ENCODE data around the gene KIDINS220.

The KIDINS220 gene

GRCh38 chr2:8714283-8714682 lies 123.1 kb downstream of the KIDINS220 start:
- TF ChIP-seq CTCF (IDR thresholded peaks at IDR 0.05; ENCODE audit: insufficient read depth, low read depth, low read length, missing control alignments): no peak
- DNase-seq (ENCODE audit: low read depth): no peak
- no peak overlapping the region for H3K4me3 ChIP-seq (ENCODE audit: low read depth, low read length)

- TF ChIP-seq CTCF (IDR thresholded peaks at IDR 0.05; ENCODE audit: insufficient read depth, low read depth, low read length, missing control alignments): no peak
- no peak for DNase-seq (ENCODE audit: low read depth)
- H3K4me3 ChIP-seq (ENCODE audit: low read depth, low read length): no peak overlapping the region
Measured at GRCh38 chr2:8710951-8711350, 126.5 kb downstream of the KIDINS220 start.

GRCh38 chr2:8709611-8710010 lies 127.8 kb downstream of the KIDINS220 start:
- no peak for TF ChIP-seq CTCF (IDR thresholded peaks at IDR 0.05; ENCODE audit: insufficient read depth, low read depth, low read length, missing control alignments)
- no peak for DNase-seq (ENCODE audit: low read depth)
- H3K4me3 ChIP-seq (ENCODE audit: low read depth, low read length): no peak overlapping the region

GRCh38 chr2:8704906-8705305 lies 132.5 kb downstream of the KIDINS220 start:
- no peak overlapping the region for H3K4me3 ChIP-seq (ENCODE audit: low read depth, low read length)
- no peak for DNase-seq (ENCODE audit: low read depth)
- no peak for TF ChIP-seq CTCF (IDR thresholded peaks at IDR 0.05; ENCODE audit: insufficient read depth, low read depth, low read length, missing control alignments)

GRCh38 chr2:8701681-8702379 lies 135.6 kb downstream of the KIDINS220 start:
- H3K4me3 ChIP-seq (ENCODE audit: low read depth, low read length): no peak overlapping the region
- DNase-seq (ENCODE audit: low read depth): no peak
- no peak for TF ChIP-seq CTCF (IDR thresholded peaks at IDR 0.05; ENCODE audit: insufficient read depth, low read depth, low read length, missing control alignments)

- DNase-seq (ENCODE audit: low read depth): no peak
- TF ChIP-seq CTCF (IDR thresholded peaks at IDR 0.05; ENCODE audit: insufficient read depth, low read depth, low read length, missing control alignments): no peak
- no peak overlapping the region for H3K4me3 ChIP-seq (ENCODE audit: low read depth, low read length)
Measured at GRCh38 chr2:8699839-8700238, 137.6 kb downstream of the KIDINS220 start.

GRCh38 chr2:8697190-8697589 lies 140.2 kb downstream of the KIDINS220 start:
- no peak for DNase-seq (ENCODE audit: low read depth)
- no peak for TF ChIP-seq CTCF (IDR thresholded peaks at IDR 0.05; ENCODE audit: insufficient read depth, low read depth, low read length, missing control alignments)
- H3K4me3 ChIP-seq (ENCODE audit: low read depth, low read length): no peak overlapping the region

Data from GM12865 (cell line).